ENCODE data around the gene APOO.

Gene APOO

DNA sequence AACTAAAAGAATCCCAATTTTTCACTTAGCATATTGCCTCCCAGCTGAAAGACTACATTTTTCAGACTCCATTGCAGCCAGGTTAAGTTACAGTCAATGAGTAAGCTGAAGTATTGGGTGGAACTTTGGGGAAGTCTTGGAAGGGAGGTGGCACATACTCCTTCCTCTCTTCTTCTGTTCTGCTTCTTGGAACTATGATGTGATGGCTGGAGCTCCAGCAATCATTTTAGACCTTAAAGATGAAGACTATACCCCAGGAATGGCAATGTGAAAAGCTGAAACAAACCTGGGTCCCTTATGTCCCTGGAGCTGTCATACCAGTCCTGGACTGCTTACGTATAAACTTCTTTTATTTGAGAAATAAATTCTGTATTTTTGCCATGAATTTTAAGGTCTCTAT lies 93.9 kb downstream of the APOO start:
- DNase-seq, result no peak

DNA sequence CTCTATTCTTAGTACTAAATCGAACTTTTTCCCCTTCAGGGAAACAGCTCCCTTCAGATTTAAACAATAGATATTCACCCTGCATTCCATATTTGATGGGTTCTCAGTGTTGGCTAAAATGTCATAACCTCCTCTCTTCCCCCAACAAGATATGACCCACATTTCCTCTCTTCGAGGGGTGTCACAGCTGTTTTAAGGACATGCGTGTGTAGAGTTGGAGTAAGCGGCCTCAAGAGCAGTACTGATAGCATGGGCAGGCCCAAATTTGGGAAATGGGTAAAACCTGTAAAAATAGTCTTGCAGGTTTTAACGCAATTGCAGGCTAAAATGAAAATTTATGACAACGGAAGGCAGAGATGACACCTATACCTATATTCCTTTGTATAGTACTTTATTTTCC lies 96.1 kb downstream of the APOO start:
- no peak for DNase-seq

DNA sequence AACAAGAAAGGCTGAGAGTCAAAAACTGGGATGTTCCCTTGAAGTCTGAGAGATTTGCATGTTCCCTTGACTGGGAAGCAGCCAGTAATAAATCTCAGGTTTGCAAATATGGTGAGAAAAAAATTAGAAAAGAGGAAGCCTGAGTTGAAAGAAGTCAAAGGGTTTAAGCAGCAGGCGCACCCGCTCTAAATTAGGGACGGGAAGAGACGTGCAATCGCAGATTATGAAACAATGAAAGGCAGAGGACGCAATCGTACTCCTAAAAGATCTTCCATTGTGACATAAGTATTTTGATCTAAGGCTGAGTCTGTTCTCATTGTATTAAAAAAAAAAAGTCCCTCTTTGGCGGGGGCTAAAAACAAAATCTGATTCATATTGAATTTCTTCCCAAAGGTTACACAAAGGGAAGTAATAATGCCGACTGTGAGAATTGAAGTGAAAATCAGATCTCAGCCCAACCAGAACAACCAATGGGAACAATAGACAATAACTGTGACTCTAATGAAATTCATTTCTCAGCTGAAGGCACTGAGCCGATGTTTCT lies 96.6 kb downstream of the APOO start:
- DNase-seq, result peak; percentile 40

DNA sequence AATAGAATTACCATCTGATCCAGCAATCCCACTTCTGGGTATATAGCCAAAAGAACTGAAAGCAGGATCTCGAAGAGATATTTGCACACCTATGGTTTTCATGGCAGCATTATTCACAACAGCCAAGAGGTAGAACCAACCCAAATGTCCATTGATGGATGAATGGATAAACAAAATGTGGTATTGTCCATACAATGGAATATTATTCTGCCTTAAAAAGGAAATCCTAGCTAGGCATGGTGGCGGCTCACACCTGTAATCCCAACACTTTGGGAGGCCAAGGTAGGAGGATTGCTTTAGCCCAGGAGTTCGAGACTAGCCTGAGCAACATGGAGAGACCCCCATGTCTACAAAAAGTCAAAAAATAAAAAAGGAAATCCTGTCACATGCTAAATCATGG lies 97.5 kb downstream of the APOO start:
- no peak for DNase-seq

DNA sequence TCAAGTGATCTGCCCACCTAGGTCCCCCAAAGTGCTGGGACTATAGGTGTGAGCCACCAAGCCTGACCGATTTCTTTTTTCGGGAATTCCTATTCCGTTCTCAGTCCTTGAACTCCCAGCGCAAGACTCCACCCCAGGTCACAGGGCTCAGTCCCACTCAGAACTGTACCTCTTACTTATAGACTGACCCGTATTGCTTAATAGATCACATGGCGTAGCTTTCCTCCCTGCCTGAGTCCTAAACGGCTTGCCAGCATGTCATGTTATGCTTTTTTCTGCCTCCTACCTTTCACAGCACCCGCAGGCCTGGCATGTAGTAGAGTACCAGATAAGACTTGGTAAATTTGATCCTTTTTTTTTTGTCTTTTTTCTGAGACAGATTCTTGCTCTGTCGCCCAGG lies 102.3 kb downstream of the APOO start:
- DNase-seq, result no peak

DNA sequence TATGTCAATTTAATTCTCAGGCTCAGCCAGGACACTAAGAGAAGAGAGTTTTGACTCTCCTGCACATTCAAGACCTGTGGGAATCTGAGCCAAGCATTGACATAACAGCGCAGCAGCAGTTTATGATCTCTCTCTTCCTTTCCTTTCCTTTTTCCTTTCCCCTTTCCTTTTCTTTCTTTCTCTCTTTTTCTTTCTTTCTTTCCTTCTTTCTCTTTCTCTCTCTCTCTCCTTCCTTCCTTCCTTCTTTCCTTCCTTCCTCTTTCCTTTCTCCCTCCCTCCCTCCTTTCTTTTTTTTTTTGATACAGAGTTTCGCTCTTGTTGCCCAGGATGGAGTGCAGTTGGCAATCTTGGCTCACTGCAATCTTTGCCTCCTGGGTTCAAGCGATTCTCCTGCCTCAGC lies 103.2 kb downstream of the APOO start:
- no peak for DNase-seq

DNA sequence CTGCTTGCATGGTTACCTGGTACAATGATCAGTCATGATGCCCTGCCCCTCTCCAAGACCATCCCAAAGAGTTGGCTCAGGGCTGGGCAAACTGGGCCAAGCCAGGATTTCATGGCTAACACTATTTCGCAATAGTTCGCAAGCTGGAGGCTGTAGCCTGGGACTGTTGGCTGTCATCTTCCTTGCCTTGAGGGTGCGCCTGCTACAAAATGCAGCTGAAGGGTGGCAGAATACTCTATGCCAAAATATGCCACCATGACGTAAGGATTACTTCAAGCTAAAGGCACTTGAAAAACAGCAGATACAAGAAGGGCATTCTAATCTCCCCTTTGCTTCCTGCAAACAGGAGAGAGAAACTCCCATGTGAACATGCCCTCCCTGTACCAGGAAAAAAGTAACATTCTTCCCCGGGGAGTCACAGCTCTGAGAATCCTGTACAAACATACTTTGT lies 103.8 kb downstream of the APOO start:
- DNase-seq, result no peak

DNA sequence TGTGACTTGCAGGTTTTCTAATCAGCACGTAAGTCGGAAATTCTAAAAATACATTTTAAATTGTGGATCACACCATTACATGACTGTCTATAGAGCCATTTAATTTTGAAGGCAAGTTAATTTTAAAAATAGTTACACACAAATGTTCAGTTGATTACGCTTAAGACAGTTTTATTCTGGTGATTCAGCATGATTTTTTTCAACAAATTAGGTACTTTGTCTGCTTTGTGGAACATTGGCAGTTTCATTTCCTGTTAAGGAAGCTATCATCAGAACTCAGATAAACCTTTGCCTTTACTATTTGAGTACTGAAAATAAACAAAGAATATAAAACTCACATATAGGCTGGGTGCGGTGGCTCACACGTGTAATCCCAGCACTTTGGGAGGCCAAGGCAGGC lies 105.3 kb downstream of the APOO start:
- no peak for DNase-seq

DNA sequence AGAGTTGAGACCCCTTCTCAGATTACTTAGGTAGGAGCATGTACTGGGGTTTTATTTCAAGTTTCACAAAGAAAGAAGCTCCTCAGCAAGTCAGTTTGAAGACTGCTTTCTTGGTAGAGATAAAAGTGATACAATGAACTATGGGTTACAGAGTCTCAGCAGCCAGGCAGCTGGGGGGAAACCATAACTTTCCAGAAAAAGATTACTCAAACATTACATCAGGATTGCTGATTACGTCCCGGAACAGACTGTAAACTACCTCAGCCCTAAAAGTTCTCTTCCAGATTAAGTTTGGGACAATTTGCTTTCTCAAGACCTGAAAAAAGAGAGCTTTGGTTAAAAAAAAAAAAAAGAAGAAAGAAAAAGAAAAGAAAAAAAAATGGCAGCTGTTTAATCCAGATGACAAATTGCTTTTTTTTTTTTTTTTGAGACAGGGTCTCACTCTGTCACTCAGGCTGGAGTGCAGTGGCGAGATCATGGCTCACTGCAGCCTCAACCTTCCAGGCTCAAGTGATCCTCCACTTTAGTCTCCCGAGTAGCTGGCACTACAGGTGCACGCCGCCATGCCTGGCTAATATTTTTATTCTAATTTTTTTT lies 108.2 kb downstream of the APOO start:
- DNase-seq, result no peak

DNA sequence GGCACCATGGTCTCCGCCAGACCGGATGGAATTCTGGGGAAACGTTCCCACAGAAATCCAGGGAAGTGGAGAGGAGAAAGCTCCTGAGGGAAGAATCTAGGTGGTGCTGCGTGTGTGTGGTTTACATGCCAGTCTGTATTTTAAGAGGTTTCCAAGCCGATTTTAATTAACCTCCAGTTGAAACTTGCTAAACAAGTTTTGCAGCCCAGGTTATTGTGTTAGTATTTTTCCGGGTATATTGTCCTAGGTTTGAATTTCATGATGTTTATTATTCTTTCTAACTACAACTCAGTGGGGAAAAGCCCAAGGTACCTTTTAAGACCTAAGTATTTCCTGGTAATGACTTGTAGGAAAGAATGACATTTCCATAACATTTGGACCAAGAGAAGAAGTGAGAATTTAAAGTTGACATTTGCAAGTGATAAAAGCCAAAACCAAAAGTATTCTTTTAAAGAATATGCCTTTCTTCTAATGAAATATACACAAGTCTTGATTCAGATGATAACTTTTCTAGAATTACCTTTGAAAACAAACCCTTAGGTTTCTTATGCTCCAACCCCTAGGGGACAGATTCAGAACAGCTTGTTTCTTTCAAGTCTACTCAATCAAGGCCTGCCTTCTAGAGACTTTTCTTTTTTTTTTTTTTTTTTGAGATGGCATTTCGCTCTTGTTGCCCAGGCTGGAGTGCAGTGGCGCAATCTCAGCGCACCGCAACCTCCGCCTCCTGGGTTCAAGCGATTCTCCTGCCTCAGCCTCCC lies 110.2 kb downstream of the APOO start:
- no peak for DNase-seq

DNA sequence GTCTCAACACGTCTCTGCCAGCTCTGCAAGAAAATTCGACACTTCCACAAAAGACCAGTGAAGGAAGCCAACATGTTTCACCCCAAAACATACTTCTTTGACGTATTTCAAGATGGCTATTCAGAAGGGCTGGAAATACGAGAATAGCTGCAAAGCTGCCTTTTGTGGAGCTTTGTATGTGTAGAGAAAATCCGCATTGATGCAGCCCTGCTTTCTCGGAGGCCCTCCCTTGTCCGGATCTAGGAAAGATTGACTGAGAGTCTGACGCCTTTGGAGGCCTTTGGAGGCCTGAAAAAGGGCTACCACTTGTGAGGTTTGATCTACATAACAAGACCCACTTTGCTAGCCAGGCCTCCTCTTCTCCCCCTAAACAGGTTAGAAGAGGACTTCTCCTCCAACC lies 112.5 kb downstream of the APOO start:
- DNase-seq, result no peak

DNA sequence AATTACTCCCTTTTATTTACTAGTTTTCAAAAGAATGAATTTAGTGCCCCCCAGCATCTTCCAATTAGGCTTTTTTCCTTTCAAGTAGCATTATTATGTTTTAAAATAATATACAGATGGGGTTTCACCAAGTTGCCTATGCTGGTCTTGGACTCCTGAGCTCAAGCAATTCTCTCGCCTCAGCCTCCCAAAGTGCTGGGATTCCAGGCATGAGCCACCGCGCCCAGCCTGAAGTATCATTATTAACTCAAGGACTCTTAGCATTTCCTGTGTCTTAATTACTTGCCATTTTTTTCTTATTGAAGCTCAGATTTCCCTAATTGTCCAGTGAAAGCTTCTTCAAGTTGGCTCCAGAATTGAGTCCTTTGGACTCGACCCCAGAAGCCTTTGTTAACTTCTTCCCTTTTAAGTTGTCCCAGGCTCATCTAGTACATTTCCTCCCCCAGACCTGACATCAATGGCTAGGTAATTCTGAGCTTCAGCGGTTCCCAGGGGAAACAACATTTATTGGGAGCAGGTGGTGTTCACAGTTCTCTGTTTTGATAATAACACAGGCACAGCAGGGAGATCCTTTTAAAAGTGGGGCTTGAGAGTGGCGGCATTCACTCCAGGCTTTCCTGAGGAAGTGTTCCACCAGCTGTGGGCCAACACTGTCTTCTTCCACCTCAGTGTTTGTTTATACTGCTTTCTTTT lies 114.7 kb downstream of the APOO start:
- DNase-seq, result no peak

DNA sequence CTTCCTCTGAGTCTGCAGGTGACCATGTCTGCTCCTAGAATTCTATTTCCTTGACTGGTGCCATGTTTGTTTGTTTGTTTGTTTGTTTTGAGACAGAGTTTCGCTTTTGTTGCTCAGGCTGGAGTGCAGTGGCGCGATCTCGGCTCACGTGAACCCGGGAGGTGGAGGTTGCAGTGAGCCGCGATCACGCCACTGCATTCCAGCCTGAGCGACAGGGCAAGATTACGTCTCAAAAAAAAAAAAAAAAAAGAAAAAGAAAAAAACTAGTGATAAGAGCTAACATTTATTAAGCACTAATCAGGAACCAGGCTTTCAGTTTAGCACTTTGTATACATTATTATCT lies 117.6 kb downstream of the APOO start:
- no peak for DNase-seq

DNA sequence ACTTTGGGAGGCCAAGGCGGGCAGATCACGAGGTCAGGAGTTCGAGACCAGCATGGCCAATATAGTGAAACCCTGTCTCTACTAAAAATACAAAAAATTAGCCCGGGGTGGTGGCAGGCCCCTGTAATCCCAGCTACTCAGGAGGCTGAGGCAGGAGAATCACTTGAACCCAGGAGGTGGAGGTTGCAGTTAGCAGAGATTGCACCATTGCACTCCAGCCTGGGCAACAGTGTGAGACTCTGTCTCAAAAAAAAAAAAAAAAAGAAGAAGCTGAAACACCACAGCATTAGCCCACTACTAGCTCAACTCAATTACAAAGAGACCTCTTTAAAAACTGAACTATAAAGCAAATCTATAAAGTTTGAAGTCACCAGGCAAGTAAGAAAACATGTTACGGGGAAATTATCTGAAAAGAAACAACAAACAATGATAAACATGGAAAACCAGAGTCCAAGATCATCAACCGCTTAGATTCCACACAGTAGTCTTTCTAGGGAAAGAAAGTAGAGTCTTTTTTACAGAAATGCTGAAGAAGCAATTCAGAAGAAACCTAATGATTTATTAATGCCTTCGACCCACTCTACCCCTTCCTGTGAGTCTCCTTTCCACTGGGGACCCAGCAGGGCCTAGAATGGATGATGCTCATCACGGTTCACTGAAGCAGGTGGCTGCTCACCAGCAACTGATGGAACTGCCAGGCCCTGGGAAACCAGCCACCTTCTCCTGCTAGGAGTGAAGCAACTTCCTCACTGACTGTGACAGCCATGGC lies 118.2 kb downstream of the APOO start:
- DNase-seq, result no peak

DNA sequence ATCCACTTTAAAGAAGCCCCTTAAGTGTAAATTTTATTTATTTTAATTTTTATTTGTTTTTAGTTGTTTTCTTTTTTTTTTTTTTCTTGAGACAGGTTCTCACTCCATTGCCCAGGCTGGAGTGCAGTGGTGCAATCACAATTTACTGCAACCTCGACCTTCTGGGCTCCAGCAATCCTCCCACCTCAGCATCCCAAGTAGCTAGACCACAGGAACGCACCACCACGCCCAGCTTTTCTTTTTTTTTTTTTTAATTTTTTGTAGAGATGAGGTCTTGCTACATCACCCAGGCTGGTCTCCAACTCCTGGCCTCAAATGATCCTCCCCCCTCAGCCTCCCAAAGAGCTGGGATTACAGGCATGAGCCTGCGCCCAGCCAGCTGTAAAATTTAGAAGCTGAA lies 118.8 kb downstream of the APOO start:
- no peak for DNase-seq

DNA sequence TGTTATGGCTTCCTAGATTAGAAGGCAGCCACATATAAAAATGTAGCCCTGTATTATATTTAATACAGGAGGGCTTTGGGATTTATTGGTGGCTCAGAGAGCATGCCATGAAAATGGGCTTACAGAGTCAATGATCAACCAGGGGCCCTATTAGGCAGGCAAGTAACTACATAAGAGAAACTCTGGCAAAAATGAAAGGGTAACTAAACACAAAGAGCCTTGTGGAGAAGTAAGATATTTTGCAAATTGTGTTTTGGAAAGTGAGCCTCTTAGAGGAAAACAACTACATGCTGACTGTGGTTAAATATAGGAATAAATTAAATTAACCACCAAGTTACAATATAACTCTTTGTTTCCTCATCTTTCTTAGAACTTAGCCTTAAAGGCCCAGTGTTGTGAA lies 119.2 kb downstream of the APOO start:
- no peak for DNase-seq

DNA sequence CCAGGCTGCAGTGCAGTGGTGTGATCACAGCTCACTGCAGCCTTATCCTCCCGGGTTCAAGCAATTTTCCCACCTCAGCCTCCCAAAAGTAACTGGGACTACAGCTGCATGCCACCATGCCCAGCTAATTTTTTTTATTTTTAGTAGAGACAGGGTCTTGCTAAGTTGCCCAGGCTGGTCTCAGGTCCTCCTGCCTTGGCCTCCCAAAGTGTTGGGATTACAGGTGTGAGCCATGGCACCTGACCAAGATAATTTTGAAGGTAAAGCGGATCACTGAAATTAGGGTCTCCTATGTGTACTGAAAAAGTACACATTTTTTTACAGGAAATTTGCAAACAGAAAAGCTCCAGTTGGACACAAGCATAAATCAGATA lies 120.0 kb downstream of the APOO start:
- no peak for DNase-seq

DNA sequence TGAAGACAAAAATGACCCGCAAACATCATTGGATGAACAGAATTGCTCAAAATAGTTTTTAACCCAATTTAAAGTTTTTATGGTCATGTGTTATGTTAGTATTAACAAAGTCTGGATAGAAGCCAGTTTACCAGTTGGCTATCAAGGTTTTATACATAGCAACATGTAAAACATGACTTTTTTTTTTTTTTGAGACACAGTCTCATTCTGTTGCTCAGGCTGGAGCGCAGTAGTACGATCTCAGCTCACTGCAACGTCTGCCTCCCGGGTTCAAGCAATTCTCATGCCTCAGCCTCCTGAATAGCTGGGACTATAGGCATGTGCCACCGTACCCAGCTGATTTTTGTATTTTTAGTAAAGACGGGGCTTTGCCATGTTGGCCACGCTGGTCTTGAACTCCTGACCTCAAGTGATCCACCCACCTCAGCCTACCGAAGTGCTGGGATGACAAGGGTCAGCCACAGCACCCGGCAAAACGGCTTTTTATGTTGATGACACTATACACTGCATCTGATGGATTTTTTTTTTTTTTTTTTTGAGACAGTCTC lies 121.4 kb downstream of the APOO start:
- DNase-seq, result no peak

DNA sequence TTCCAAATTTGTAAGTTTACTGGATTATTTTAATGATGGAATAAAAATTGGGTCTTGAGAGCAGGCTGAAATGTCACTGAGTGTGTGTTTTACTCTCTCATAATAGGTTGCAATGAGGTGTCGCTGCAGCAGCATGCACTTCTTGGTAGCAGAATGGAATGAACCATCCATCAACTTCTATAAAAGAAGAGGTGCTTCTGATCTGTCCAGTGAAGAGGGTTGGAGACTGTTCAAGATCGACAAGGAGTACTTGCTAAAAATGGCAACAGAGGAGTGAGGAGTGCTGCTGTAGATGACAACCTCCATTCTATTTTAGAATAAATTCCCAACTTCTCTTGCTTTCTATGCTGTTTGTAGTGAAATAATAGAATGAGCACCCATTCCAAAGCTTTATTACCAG lies 122.2 kb downstream of the APOO start:
- no peak for DNase-seq

DNA sequence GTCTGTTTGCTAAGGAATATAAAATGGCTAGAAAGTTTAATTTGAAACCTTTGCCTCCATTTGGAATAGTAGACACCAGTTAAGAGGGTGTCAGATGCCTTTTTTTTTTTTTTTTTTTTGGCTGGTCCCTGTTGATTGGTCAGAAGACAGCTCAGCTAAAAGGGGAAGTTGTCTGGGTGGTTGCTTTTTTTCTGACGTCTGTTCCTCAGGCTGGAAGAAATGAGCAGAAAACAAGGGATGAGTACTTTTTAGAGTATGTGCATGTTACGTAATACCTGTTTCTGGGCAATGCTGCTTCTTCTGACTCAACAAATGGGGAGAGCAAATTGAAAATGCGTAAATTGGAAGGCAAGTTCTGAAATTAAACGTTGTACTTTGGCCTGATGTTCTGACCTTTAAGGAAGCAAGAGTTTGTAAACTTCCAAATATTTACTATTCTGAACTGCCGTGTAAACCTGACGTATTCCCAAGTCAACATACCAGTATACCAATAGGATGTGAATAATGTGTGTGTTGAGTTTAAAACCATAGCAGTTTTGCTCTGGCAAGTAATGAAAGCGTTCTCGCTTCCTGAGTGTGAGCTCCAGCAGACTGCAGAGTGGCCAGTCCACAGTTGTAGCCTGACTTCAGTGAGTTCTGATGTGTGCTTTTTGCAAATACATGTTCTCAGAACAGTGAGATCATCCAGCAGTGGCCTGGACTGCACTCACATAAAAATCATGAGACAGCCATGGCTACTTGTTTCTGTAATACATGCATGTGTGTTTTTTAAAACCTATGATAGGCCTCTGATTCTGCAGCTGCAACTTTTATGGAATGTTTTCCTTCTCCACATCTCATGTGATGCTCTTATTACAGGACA lies 123.0 kb downstream of the APOO start:
- peak; percentile 55 for DNase-seq

DNA sequence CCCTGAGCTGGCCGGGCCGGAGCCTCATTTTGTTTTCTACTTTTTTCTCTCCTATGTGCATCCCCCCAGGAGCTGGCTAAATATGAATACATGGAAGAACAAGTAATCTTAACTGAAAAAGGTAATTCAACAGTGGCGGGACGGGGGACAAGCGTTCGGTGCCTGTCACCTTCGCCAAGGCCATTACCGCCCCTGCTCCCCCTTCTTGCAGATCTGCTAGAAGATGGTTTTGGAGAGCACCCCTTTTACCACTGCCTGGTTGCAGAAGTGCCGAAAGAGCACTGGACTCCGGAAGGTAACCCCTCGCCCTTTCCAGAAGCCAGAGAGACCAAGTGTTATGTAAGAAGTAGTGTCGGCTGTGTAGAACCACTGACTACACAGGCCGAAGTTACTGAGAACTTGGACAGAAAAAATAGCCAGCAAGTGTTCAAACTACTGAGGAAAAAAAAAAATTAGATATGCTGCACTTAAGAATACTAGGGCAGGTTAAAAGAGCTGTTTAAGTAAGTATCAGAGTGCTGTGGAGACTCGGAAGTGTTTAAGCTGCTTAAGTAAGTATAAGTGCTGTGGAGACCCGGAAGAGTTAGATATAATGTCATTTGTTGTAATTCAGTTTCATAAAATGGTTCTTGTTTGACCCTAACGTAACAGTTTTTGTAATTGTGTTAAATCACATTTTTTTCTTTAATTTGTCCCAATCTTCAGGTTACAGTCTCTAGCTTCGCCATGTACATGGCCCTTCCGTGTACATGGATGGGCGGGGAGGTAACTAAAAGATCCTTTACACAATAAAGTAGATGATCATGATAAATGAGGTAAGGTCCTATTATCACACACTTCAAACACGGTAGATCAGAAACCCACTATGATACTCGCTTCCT lies 123.9 kb downstream of the APOO start:
- DNase-seq, result no peak

All from SIG-M5 (cell line).